ENCODE results near the gene ARHGAP26.
"Not testable (repeated sequence)": the region's sequence is repeated elsewhere in the genome, so short reads cannot be mapped to it uniquely, and the experiment has no call there.

Gene ARHGAP26

GRCh38 chr5:142931896-142932686, 161.9 kb downstream of the ARHGAP26 start:
- DNase-seq (ENCODE audit: low read depth), result no peak

DNA sequence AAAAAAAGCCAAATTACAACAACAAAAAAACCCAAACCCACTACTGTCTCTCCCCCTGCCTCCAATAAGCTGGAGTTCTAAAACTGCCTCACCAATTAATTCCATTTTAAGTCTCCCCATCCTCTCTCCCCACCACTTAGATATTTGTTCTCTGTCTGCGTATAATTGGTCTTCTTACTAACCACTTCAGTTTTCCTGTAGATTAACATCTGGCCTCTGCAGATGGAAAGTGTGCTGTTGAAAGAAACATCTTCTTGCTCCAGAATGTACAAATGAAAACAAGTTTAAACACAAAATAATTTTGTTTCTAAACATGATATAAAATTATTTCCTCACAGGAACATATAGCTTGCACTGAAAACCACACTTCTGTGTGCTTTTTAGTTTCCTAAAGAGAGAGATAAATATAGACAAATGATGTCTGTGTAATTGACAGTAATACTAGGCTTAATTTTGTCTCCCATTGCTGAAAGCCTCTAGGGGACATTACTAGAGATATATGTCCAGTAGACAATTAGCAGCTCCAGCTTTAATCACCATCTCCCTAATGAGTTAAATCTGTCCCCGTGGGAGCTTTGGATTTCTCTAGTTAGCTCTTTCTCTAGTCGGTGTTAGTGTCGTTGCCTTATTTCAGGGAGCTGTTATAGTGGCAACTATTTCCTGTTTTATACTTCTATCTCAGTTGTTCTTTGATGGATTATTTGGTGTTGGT, 164.0 kb downstream of the ARHGAP26 start:
- DNase-seq (ENCODE audit: low read depth), result no peak

- no peak for DNase-seq (ENCODE audit: low read depth)
Measured at GRCh38 chr5:142935014-142935413, 164.8 kb downstream of the ARHGAP26 start.

DNA sequence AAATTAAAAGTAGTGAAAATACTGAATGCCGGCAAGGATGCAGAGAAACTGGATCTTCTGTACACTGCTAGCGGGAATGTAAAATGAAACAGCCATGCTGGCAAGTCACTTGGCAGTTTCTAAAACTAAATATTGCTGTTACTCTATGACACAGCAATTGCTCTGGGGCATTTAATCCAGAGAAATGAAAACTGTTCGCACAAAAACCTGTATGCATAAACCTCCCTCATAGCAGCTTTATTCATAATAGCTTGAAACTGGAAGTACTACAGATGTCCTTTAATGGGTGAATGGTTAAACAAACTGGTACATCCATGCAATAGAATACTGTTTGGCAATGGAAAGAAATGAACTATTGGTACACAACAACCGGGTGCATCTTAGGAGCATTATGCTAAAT, 167.2 kb downstream of the ARHGAP26 start:
- DNase-seq (ENCODE audit: low read depth), result no peak

- DNase-seq (ENCODE audit: low read depth), result no peak
Measured at GRCh38 chr5:142938266-142938880, 168.2 kb downstream of the ARHGAP26 start.

DNA sequence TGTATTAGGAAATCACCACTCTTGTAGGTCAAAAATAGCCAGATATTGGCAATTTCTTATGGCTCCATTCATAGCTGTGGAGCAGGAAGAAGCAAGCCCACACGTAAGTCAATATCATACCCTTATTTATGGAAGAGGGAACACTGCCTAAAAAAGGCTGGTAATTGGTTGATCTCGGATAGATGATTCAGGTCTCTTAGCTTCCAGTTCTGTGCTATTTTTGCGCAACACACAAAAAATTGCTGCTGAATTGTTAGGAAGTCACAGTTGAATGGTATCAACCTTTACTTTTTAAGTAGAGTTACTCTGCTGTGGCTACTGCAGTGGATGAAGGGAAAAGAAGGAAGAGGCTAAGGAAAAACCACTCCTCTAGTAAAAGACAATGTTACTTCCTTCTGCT, 168.8 kb downstream of the ARHGAP26 start:
- no peak for DNase-seq (ENCODE audit: low read depth)

DNA sequence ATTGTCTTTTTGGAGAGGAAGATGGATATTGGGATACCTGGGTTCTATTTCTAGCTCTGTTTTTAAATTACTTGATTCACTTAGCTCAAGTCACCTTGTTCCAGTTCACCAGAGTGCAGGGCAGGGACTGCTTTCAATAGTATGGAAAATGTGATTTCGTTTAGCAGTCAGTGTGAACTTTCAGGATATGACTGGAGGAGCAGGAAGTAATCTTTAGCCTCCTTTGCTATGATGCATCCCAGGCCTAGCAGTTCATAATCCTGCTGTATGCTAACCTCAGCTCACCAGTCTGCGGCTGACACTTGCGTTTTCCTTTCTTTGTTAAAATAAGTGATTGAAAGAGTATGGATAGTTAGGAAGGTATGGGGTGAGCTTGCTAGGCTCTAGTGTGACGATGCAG, 169.7 kb downstream of the ARHGAP26 start:
- no peak for DNase-seq (ENCODE audit: low read depth)

DNA sequence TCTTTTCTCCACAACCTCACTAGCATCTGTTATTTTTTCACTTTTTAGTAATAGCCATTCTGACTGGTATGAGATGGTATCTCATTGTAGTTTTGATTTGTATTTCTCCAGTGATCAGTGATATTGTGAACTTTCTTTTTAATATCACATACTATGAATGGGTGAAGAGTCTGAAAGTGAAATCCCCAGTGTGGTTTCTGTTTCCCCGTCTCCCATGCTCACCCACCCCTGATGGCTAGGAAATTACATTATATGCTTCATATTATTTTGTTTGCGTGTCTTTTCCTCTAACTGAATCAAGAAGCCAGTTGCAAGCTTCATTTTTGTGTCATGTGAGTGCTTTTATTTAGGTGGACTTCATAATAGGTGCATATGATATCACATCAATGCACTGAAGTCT, 171.1 kb downstream of the ARHGAP26 start:
- no peak for DNase-seq (ENCODE audit: low read depth)

GRCh38 chr5:142942901-142943300, 172.7 kb downstream of the ARHGAP26 start:
- no peak for DNase-seq (ENCODE audit: low read depth)

- DNase-seq (ENCODE audit: low read depth), result no peak
Measured at GRCh38 chr5:142944140-142944539, 174.0 kb downstream of the ARHGAP26 start.

- no peak for DNase-seq (ENCODE audit: low read depth)
Measured at GRCh38 chr5:142945321-142945720, 175.1 kb downstream of the ARHGAP26 start.

DNA sequence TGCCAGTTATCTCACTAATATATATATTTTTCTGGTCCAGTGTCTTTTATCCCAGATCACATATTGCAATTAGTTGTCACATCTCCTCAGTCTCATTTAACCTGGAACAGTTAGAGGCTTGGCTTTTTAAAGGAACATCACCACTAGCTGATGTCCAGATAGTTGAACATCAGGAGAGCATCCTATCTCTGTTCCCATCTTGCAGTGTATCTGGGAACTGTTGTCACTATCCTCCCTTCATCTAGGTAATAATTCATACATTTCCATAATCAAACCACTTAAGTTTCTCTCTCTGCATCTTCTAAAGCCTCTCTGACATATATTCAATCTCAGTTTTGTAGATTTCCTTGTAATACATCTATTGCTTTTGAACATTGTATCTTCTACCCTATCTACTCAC, 175.7 kb downstream of the ARHGAP26 start:
- DNase-seq (ENCODE audit: low read depth), result no peak

GRCh38 chr5:142946547-142947426, 176.6 kb downstream of the ARHGAP26 start:
- no peak for DNase-seq (ENCODE audit: low read depth)

- no peak for DNase-seq (ENCODE audit: low read depth)
Measured at GRCh38 chr5:142947427-142947709, 177.2 kb downstream of the ARHGAP26 start.

- no peak for DNase-seq (ENCODE audit: low read depth)
Measured at GRCh38 chr5:142952229-142952628, 182.1 kb downstream of the ARHGAP26 start.

GRCh38 chr5:142952871-142953270, 182.7 kb downstream of the ARHGAP26 start:
- not testable (repeated sequence) for DNase-seq (ENCODE audit: low read depth)

GRCh38 chr5:142954455-142954854, 184.3 kb downstream of the ARHGAP26 start:
- no peak for DNase-seq (ENCODE audit: low read depth)

DNA sequence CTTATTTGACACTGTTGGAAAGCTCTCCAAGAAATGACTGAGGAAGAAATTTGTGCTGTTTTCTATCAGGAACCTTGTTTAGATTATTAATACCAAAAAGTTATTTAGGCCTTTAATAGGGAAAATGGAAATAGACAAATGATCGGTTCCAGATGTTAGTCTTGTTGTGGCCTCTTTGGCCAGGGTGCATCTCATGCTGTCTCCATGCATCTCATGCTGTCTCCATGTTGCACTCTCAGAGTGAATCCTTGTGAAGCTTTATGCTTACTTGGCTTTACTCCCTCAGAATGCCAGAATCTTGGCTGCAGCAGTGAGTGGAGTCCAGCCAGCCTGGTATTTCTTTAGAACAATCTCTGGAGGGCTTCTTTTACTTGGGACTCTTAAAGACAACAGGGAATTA, 185.5 kb downstream of the ARHGAP26 start:
- no peak for DNase-seq (ENCODE audit: low read depth)

DNA sequence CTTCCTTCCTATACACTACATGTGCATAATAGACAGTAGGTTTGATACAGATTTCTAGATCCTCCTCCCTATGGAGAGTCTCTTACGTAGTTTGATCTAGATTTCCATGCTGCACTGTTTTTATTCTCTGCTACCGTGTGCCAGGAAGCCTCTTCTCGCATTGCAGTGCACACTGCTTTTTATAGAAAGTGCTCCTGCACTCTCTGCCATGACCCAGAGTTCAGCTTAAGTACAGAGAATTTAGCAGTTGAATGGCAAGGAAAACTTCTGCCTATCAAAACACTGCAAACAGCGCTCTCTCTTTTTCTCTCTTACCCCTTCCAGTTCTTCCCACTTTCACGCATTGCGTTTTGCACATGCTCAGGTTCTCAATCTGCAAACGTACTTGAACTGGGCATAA, 187.4 kb downstream of the ARHGAP26 start:
- DNase-seq (ENCODE audit: low read depth), result no peak

DNA sequence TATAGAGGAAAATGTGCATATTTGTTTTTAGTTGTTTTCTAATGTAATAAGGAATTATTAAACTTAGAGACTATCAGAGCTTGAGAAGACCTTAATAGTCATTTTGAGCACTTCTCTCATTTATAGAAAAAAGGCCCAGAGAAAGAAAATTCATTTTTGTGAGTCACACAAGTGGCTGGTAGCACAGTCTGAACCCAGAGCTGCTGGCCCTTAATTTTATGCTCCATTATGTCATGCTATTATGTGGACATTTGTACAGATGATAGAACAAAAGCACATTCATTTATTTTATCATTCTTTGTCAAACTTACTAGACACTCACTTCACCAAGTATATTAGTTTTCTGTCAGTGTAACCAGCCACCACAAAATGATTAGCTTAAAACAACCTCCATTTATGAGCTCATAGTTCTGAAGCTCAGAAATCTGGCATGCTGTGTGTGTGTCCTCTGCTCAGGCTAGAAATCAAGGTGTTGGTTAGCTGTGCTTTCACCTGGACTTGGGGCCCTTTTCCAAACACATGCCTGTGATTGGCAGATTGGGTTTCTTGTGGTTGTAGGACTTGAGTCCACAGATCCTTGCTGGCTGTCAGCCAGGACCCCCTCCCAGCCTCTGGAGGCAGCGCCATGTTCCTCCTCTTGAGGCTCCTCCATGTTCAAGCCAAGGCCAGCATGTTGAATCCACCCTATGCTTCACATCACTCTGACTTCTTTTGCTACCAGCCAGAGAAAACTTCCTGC, 188.9 kb downstream of the ARHGAP26 start:
- DNase-seq (ENCODE audit: low read depth), result no peak
